Measurements from ENCODE around the gene VAMP2. TPM values are rescaled to one million over a fixed set of nuclear protein-coding genes. Genes with fewer than 3 reads are reported as not detected.

Gene VAMP2
- total RNA-seq, 1 donor, result 5.6 TPM

GRCh38 chr17:8131844-8132441 is 30.8 kb downstream of the VAMP2 start:
- no peak overlapping the region for H3K4me3 ChIP-seq (ENCODE audit: low read depth, low read length)
- TF ChIP-seq CTCF (IDR thresholded peaks at IDR 0.05; ENCODE audit: insufficient read depth, low read depth, low read length), result no peak
- DNase-seq (ENCODE audit: low read depth), result no peak

- H3K4me3 ChIP-seq (ENCODE audit: low read depth, low read length), result no peak overlapping the region
- TF ChIP-seq CTCF (IDR thresholded peaks at IDR 0.05; ENCODE audit: insufficient read depth, low read depth, low read length), result no peak
- no peak for DNase-seq (ENCODE audit: low read depth)
Measured at GRCh38 chr17:8128125-8128784, 34.5 kb downstream of the VAMP2 start.

GRCh38 chr17:8126491-8127066 is 36.2 kb downstream of the VAMP2 start:
- TF ChIP-seq CTCF (IDR thresholded peaks at IDR 0.05; ENCODE audit: insufficient read depth, low read depth, low read length), result no peak
- peak overlapping the region; percentile 79 for H3K4me3 ChIP-seq (ENCODE audit: low read depth, low read length)
- peak; percentile 63 for DNase-seq (ENCODE audit: low read depth)

- peak overlapping the region; percentile 79 for H3K4me3 ChIP-seq (ENCODE audit: low read depth, low read length)
- no peak for TF ChIP-seq CTCF (IDR thresholded peaks at IDR 0.05; ENCODE audit: insufficient read depth, low read depth, low read length)
- peak; percentile 49 for DNase-seq (ENCODE audit: low read depth)
Measured at GRCh38 chr17:8125947-8126490, 36.7 kb downstream of the VAMP2 start.

GRCh38 chr17:8125154-8125946 is 37.4 kb downstream of the VAMP2 start:
- TF ChIP-seq CTCF (IDR thresholded peaks at IDR 0.05; ENCODE audit: insufficient read depth, low read depth, low read length), result no peak
- peak overlapping the region; percentile 79 for H3K4me3 ChIP-seq (ENCODE audit: low read depth, low read length)
- DNase-seq (ENCODE audit: low read depth), result peak; percentile 76

- H3K4me3 ChIP-seq (ENCODE audit: low read depth, low read length), result peak overlapping the region; percentile 79
- peak; percentile 48 for DNase-seq (ENCODE audit: low read depth)
- no peak for TF ChIP-seq CTCF (IDR thresholded peaks at IDR 0.05; ENCODE audit: insufficient read depth, low read depth, low read length)
Measured at GRCh38 chr17:8124350-8125153, 38.2 kb downstream of the VAMP2 start.
